Peyer's patch (tissue), 4 donors: ENCODE data around the gene LFNG. TPM values are rescaled to one million over a fixed set of nuclear protein-coding genes. Genes with fewer than 3 reads are reported as not detected.
A peak's percentile ranks its signal among the peaks of the same experiment; 100 is the strongest.

Source experiments
- DNase-seq, 3 donors: peaks; one replicate each; pipeline ENCODE4 v3.0.0-alpha.2; 2017 to 2019
- H3K27ac ChIP-seq, 4 donors: fragments of 200-600 bp; sonication (generic); one replicate each; pipeline ENCODE4 v1.5.1; 2016 to 2019
- H3K27me3 ChIP-seq, 2 donors: fragments of 200-600 bp; sonication (generic); one replicate each; pipeline ENCODE4 v1.5.1; 2019
- H3K36me3 ChIP-seq, 3 donors: fragments of 200-600 bp; sonication (generic); one replicate each; pipeline ENCODE4 v1.5.1; 2016 to 2019
- H3K4me1 ChIP-seq, 4 donors: fragments of 200-600 bp; sonication (generic); one replicate each; pipeline ENCODE4 v1.5.1; 2016 to 2019
- H3K4me3 ChIP-seq, 4 donors: fragments of 200-600 bp; sonication (generic); 1 replicate in 3 of 4; 2 replicates in 1 of 4; pipeline ENCODE4 v1.5.1; 2016 to 2019; ENCODE audit warnings: mild to moderate bottlenecking in 1 of 4
- H3K9me3 ChIP-seq, 4 donors: fragments of 200-600 bp; sonication (generic); one replicate each; pipeline ENCODE4 v1.5.1; 2016 to 2019; ENCODE audit warnings: mild to moderate bottlenecking in 1 of 4
- CTCF ChIP-seq, 6 experiments: fragments of 450-650 bp in 4 of 6; fragments of 200-600 bp in 2 of 6; sonication (generic) in 1 of 6; IDR thresholded peaks; one replicate each; pipeline ENCODE4 v1.5.1; 2017 to 2019; ENCODE audit warnings: antibody characterized with exemption in 6 of 6, mild to moderate bottlenecking in 3 of 6, moderate library complexity in 1 of 6
- POLR2A ChIP-seq, 2 donors: fragments of 450-650 bp; IDR thresholded peaks; one replicate each; pipeline ENCODE4 v1.5.1; 2017; ENCODE audit warnings: antibody characterized with exemption in 2 of 2, mild to moderate bottlenecking in 2 of 2, moderate library complexity in 2 of 2
- total RNA-seq, 4 donors: library from RNA; depleted of rRNA; stranded (reverse); fragments of >200 nt; gene quantifications; one replicate each; pipeline ENCODE4 v1.1.0, GENCODE V29; 2016

Gene LFNG
- total RNA-seq, 4 donors from 2014 or later = 22.3 to 104 (median 41.7) TPM

GRCh38 chr7:2545746-2546425, 26.3 kb downstream of the LFNG start:
- DNase-seq = peak in 2 of 3 donors; percentile 12 to 35
- Histone ChIP-seq H3K4me3 (no peak overlapping the region), H3K9me3 (no peaks in the 10 kb centered on the region), H3K36me3 (peaks cover 0 to 90% (median 0%) of the 10 kb centered on the region in 3 donors), H3K4me1 (no peaks in the 10 kb centered on the region), H3K27me3 (no peaks in the 10 kb centered on the region), H3K27ac (no peak overlapping the region)
- TF ChIP-seq CTCF (IDR thresholded peaks at IDR 0.05) (no peak), POLR2A (IDR thresholded peaks at IDR 0.05) (no peak)

- peaks cover 0 to 79% (median 0%) of the 10 kb centered on the region in 3 donors for H3K36me3 ChIP-seq
- TF ChIP-seq POLR2A (IDR thresholded peaks at IDR 0.05) (no peak), CTCF (IDR thresholded peaks at IDR 0.05) (no peak)
- H3K9me3 ChIP-seq = no peaks in the 10 kb centered on the region
- DNase-seq = peak in 1 of 3 donors; percentile 34
- H3K27me3 ChIP-seq = no peaks in the 10 kb centered on the region
- no peak overlapping the region for H3K27ac ChIP-seq
- H3K4me3 ChIP-seq = no peak overlapping the region
- no peaks in the 10 kb centered on the region for H3K4me1 ChIP-seq
Observed at GRCh38 chr7:2546776-2547586, 27.4 kb downstream of the LFNG start.

GRCh38 chr7:2551418-2551817, 31.8 kb downstream of the LFNG start:
- peak in 1 of 3 donors; percentile 10 for DNase-seq
- H3K4me1 ChIP-seq = peaks cover 4 to 20% (median 10%) of the 10 kb centered on the region in 4 donors
- no peak overlapping the region for H3K4me3 ChIP-seq
- no peaks in the 10 kb centered on the region for H3K27me3 ChIP-seq
- no peaks in the 10 kb centered on the region for H3K9me3 ChIP-seq
- no peak overlapping the region for H3K27ac ChIP-seq
- TF ChIP-seq POLR2A (IDR thresholded peaks at IDR 0.05) = no peak
- no peak for TF ChIP-seq CTCF (IDR thresholded peaks at IDR 0.05)
- peaks cover 0 to 38% (median 0%) of the 10 kb centered on the region in 3 donors for H3K36me3 ChIP-seq

GRCh38 chr7:2553108-2553507, 33.5 kb downstream of the LFNG start:
- Histone ChIP-seq H3K4me1 (peaks cover 4 to 29% (median 10%) of the 10 kb centered on the region in 4 donors), H3K9me3 (no peaks in the 10 kb centered on the region), H3K36me3 (peaks cover 0 to 22% (median 0%) of the 10 kb centered on the region in 3 donors), H3K4me3 (no peak overlapping the region), H3K27ac (no peak overlapping the region), H3K27me3 (no peaks in the 10 kb centered on the region)
- no peak for DNase-seq
- TF ChIP-seq POLR2A (IDR thresholded peaks at IDR 0.05) = no peak
- no peak for TF ChIP-seq CTCF (IDR thresholded peaks at IDR 0.05)

GRCh38 chr7:2553831-2554581, 34.4 kb downstream of the LFNG start:
- no peak for TF ChIP-seq POLR2A (IDR thresholded peaks at IDR 0.05)
- TF ChIP-seq CTCF (IDR thresholded peaks at IDR 0.05) = no peak
- peaks cover 0 to 13% (median 0%) of the 10 kb centered on the region in 3 donors for H3K36me3 ChIP-seq
- no peaks in the 10 kb centered on the region for H3K9me3 ChIP-seq
- peaks cover 4 to 34% (median 14%) of the 10 kb centered on the region in 4 donors for H3K4me1 ChIP-seq
- H3K27ac ChIP-seq = no peak overlapping the region
- DNase-seq = peak in 1 of 3 donors; percentile 46
- peak overlapping the region; percentile 84 to 99 (median 96) for H3K4me3 ChIP-seq
- no peaks in the 10 kb centered on the region for H3K27me3 ChIP-seq
